HepG2 (cell line): ENCODE measurements around the gene FETUB. TPM values are rescaled to one million over a fixed set of nuclear protein-coding genes. Genes with fewer than 3 reads are reported as not detected.

Source experiments
- ARID4A ChIP-seq: sonication (generic); formaldehyde crosslinking; IDR thresholded peaks from 2 replicates; pipeline ENCODE4 v1.5.0; 2020; ENCODE audit warnings: mild to moderate bottlenecking, missing genetic modification reagents, borderline replicate concordance
- BHLHE40 ChIP-seq: IDR thresholded peaks from 2 replicates; pipeline ENCODE4 v1.6.1; 2011; ENCODE audit warnings: low read length, improper control_type of control experiment
- ELF3 ChIP-seq: IDR thresholded peaks from 2 replicates; pipeline ENCODE4 v1.6.1; 2016; ENCODE audit warnings: missing genetic modification reagents, missing compliant biosample characterization
- EP300 ChIP-seq, 3 experiments: sonication (generic) in 1 of 3; formaldehyde crosslinking in 1 of 3; IDR thresholded peaks; 2 replicates each; pipeline versions ENCODE4 v1.5.1 to v1.6.1; 2011 to 2020; ENCODE audit warnings: low read depth in 2 of 3, low read length in 2 of 3, borderline replicate concordance in 1 of 3, improper control_type of control experiment in 1 of 3, mild to moderate bottlenecking in 1 of 3, missing genetic modification reagents in 1 of 3, moderate library complexity in 1 of 3
- HMG20A ChIP-seq: IDR thresholded peaks from 2 replicates; pipeline ENCODE4 v1.6.1; 2016; ENCODE audit warnings: borderline replicate concordance
- HMG20B ChIP-seq: conservative IDR thresholded peaks from 2 replicates; pipeline ENCODE4 v1.6.1; 2016; ENCODE audit warnings: missing genetic modification reagents, missing compliant biosample characterization
- HOXA5 ChIP-seq: sonication (generic); formaldehyde crosslinking; IDR thresholded peaks from 2 replicates; pipeline ENCODE4 v1.4.0; 2020; ENCODE audit warnings: missing genetic modification reagents
- KDM1A ChIP-seq: IDR thresholded peaks from 2 replicates; pipeline ENCODE4 v1.6.1; 2016; ENCODE audit warnings: missing compliant biosample characterization
- KLF11 ChIP-seq: IDR thresholded peaks from 2 replicates; pipeline ENCODE4 v1.6.1; 2016; ENCODE audit warnings: missing compliant biosample characterization
- MEIS1 ChIP-seq: sonication (generic); formaldehyde crosslinking; IDR thresholded peaks from 2 replicates; pipeline ENCODE4 v1.9.0; 2021; ENCODE audit warnings: mild to moderate bottlenecking, missing genetic modification reagents, moderate library complexity, borderline replicate concordance
- NR3C1 ChIP-seq: sonication (generic); formaldehyde crosslinking; IDR thresholded peaks from 2 replicates; pipeline ENCODE4 v1.4.0; 2020; ENCODE audit warnings: missing genetic modification reagents
- PATZ1 ChIP-seq: sonication (generic); formaldehyde crosslinking; IDR thresholded peaks from 2 replicates; pipeline ENCODE4 v1.4.0; 2020; ENCODE audit warnings: missing genetic modification reagents
- POLR2AphosphoS5 ChIP-seq: IDR thresholded peaks from 2 replicates; pipeline ENCODE4 v1.6.1; 2012; ENCODE audit warnings: low read depth, low read length
- PTBP1 ChIP-seq: fragments of 200-400 bp; formaldehyde crosslinking; IDR thresholded peaks from 2 replicates; pipeline ENCODE4 v1.6.1; 2018; ENCODE audit warnings: low read length, low read depth; ENCODE audit not compliant: poor library complexity, severe bottlenecking
- REPIN1 ChIP-seq: sonication (generic); formaldehyde crosslinking; IDR thresholded peaks from 2 replicates; pipeline ENCODE4 v1.8.0; 2022; ENCODE audit warnings: missing genetic modification reagents, low read depth, mild to moderate bottlenecking, borderline replicate concordance
- RXRA ChIP-seq: sonication (generic); formaldehyde crosslinking; IDR thresholded peaks from 2 replicates; pipeline ENCODE4 v1.5.1; 2020; ENCODE audit warnings: missing genetic modification reagents
- SIN3B ChIP-seq: fragments of 150-350 bp; IDR thresholded peaks from 2 replicates; pipeline ENCODE4 v1.6.1; 2014; ENCODE audit warnings: low read length
- TAF15 ChIP-seq: fragments of 200-400 bp; formaldehyde crosslinking; IDR thresholded peaks from one replicate; pipeline ENCODE4 v1.6.1; 2018; ENCODE audit warnings: mild to moderate bottlenecking, low read depth, low read length; ENCODE audit not compliant: poor library complexity, severe bottlenecking
- YEATS4 ChIP-seq: sonication (generic); formaldehyde crosslinking; IDR thresholded peaks from 2 replicates; pipeline ENCODE4 v1.4.0; 2020; ENCODE audit warnings: missing genetic modification reagents, borderline replicate concordance
- ZBTB8A ChIP-seq: sonication (generic); formaldehyde crosslinking; IDR thresholded peaks from 2 replicates; pipeline ENCODE4 v1.4.0; 2020; ENCODE audit warnings: mild to moderate bottlenecking, low read depth, missing genetic modification reagents, borderline replicate concordance
- ZFP36L1 ChIP-seq: sonication (generic); formaldehyde crosslinking; IDR thresholded peaks from 2 replicates; pipeline ENCODE4 v1.8.0; 2022; ENCODE audit warnings: mild to moderate bottlenecking, missing genetic modification reagents, moderate library complexity
- ZNF501 ChIP-seq: sonication (generic); formaldehyde crosslinking; IDR thresholded peaks from 2 replicates; pipeline ENCODE4 v1.5.1; 2020; ENCODE audit warnings: mild to moderate bottlenecking, moderate library complexity, missing genetic modification reagents
- ZNF546 ChIP-seq: sonication (generic); formaldehyde crosslinking; conservative IDR thresholded peaks from 2 replicates; pipeline ENCODE4 v1.8.1; 2023; ENCODE audit warnings: mild to moderate bottlenecking, missing genetic modification reagents
- polyA plus RNA-seq, 8 experiments: library from polyadenylated mRNA; depleted of rRNA in 3 of 8; stranded (reverse) in 7 of 8; unstranded in 1 of 8; fragments of >200 nt; fragmentation: Illumina TruSeq in 4 of 8; extraction: Trizol in 4 of 8; gene quantifications; 2 replicates each; pipeline versions ENCODE4 v1.2.1 to v1.2.3, GENCODE V29; 2011 to 2016; ENCODE audit warnings: low read depth in 4 of 8, missing spikeins in 1 of 8, mixed read lengths in 1 of 8; ENCODE audit not compliant: insufficient read depth in 1 of 8
- total RNA-seq, 5 experiments: library from RNA; depleted of rRNA; stranded (reverse); fragments of >200 nt; fragmentation: Illumina TruSeq; extraction: Trizol; gene quantifications; 2 replicates each; pipeline ENCODE4 v1.2.3, GENCODE V29; 2016; ENCODE audit warnings: low read depth in 1 of 5

Gene FETUB
- total and polyA plus RNA-seq, 2 of the 13 experiments (the other 11 are each of a cell fraction or from before 2014, with no cell fraction given), result 2.1 to 4.4 TPM

GRCh38 chr3:186605561-186606545, 34.3 kb upstream of the FETUB start (continued):
- TF ChIP-seq YEATS4 (CRISPR knock-in tag) (peak; percentile 42; the same call in 1 of the 2 replicates), HMG20A (CRISPR knock-in tag) (peak; percentile 95), KDM1A (CRISPR knock-in tag) (0 out of 2 replicates have a peak, but pooled peaks have one; percentile 16), POLR2AphosphoS5 (peak; percentile 55), ELF3 (CRISPR knock-in tag) (peak; percentile 83), ZBTB8A (no peak), PTBP1 (no peak), TAF15 (no peak), KLF11 (CRISPR knock-in tag) (no peak), RXRA (CRISPR knock-in tag) (no peak), EP300 (IDR thresholded peaks at IDR 0.05; ENCODE audit: low read depth in 2 of 2, low read length in 2 of 2) (peak in 1 of 2 experiments; percentile 99; a peak in 2 of 4 replicates), EP300 (CRISPR knock-in tag; IDR thresholded peaks at IDR 0.05; ENCODE audit: borderline replicate concordance) (peak; percentile 83; the same call in 1 of the 2 replicates), ZFP36L1 (no peak), HMG20B (CRISPR knock-in tag) (0 out of 2 replicates have a peak, but pooled peaks have one; percentile 51), ZNF501 (CRISPR knock-in tag) (0 out of 2 replicates have a peak, but pooled peaks have one; percentile 19), NR3C1 (CRISPR knock-in tag) (no peak), MEIS1 (CRISPR knock-in tag) (peak; percentile 56; the same call in 1 of the 2 replicates), BHLHE40 (no peak), HOXA5 (CRISPR knock-in tag) (peak; percentile 91), ARID4A (CRISPR knock-in tag) (no peak; the same call in 1 of the 2 replicates), SIN3B (no peak), ZNF546 (CRISPR knock-in tag) (no peak), PATZ1 (CRISPR knock-in tag) (0 out of 2 replicates have a peak, but pooled peaks have one; percentile 23), REPIN1 (peak; percentile 66; the same call in 1 of the 2 replicates)
